Lower lobe of right lung (tissue), 2 donors: ENCODE data around the gene TTC7B. TPM values are rescaled to one million over a fixed set of nuclear protein-coding genes. Genes with fewer than 3 reads are reported as not detected.

Experiments used
- ATAC-seq, 2 donors: fragments of 200-7000 bp; cut with Tn5 transposase; one replicate each; pipeline ENCODE4 v1.9.1; 2020 to 2022; ENCODE audit warnings: mild to moderate bottlenecking in 2 of 2, moderate library complexity in 2 of 2
- DNase-seq: peaks from one replicate; pipeline ENCODE4 v3.0.0-alpha.2; 2020
- H3K27ac ChIP-seq: fragments of 200-600 bp; one replicate; pipeline ENCODE4 v1.8.0; 2022
- H3K27me3 ChIP-seq: fragments of 200-600 bp; one replicate; pipeline ENCODE4 v1.8.0; 2022; ENCODE audit warnings: low read depth
- H3K36me3 ChIP-seq: fragments of 200-600 bp; one replicate; pipeline ENCODE4 v1.8.0; 2022; ENCODE audit warnings: mild to moderate bottlenecking
- H3K4me1 ChIP-seq: fragments of 200-600 bp; one replicate; pipeline ENCODE4 v1.8.0; 2022
- H3K4me3 ChIP-seq: fragments of 200-600 bp; one replicate; pipeline ENCODE4 v1.8.0; 2022; ENCODE audit warnings: mild to moderate bottlenecking
- H3K9me3 ChIP-seq: fragments of 200-600 bp; one replicate; pipeline ENCODE4 v1.8.0; 2022
- CTCF ChIP-seq: fragments of 200-600 bp; IDR thresholded peaks from one replicate; pipeline ENCODE4 v1.8.0; 2022; ENCODE audit warnings: antibody characterized with exemption, mild to moderate bottlenecking
- intact Hi-C: fragments of 100-400 bp; cut with DNase I; formaldehyde crosslinking; loops from one replicate; pipeline ENCODE4 v1.11.0; 2022
- total RNA-seq: library from RNA; stranded (reverse); fragmentation: NEBNext Ultra II Directional; extraction: Animal tissue kit (Norgen Biotek cat#: 25700); gene quantifications from one replicate; pipeline ENCODE4 v1.2.1, GENCODE V29; 2021
- donor health status: DM: no; HTN: yes; CAD: no; lungs with severe emphysema.

Gene TTC7B
- total RNA-seq, 1 donor from 2014 or later: 54.1 TPM

- Histone ChIP-seq H3K4me3 (no peak overlapping the region), H3K27ac (no peak overlapping the region), H3K27me3 (peaks cover 4% of the 10 kb centered on the region), H3K36me3 (no peaks in the 10 kb centered on the region), H3K4me1 (no peaks in the 10 kb centered on the region), H3K9me3 (no peaks in the 10 kb centered on the region)
- DNase-seq (no peak), ATAC-seq (no peak)
- intact Hi-C loops: no loop called here
- TF ChIP-seq CTCF: no peak
Observed at GRCh38 chr14:90499908-90500664, 316.1 kb downstream of the TTC7B start.

GRCh38 chr14:90499121-90499520 lies 317.1 kb downstream of the TTC7B start:
- no peak overlapping the region for H3K27ac ChIP-seq

GRCh38 chr14:90498198-90498597 lies 318.0 kb downstream of the TTC7B start:
- Histone ChIP-seq H3K9me3 (no peaks in the 10 kb centered on the region), H3K27me3 (peaks cover 4% of the 10 kb centered on the region), H3K36me3 (no peaks in the 10 kb centered on the region), H3K4me1 (no peaks in the 10 kb centered on the region), H3K4me3 (no peak overlapping the region), H3K27ac (no peak overlapping the region)
- DNase-seq (no peak), ATAC-seq (no peak)
- intact Hi-C loops: no loop called here
- TF ChIP-seq CTCF: no peak

More at GRCh38 chr14:90499121-90499520, 317.1 kb downstream of the TTC7B start:
- intact Hi-C loops: no loop called here
- DNase-seq (no peak), ATAC-seq (no peak)
- Histone ChIP-seq H3K4me1 (no peaks in the 10 kb centered on the region), H3K4me3 (no peak overlapping the region), H3K36me3 (no peaks in the 10 kb centered on the region), H3K9me3 (no peaks in the 10 kb centered on the region), H3K27me3 (peaks cover 4% of the 10 kb centered on the region)
- TF ChIP-seq CTCF: no peak

GRCh38 chr14:90496379-90496778 lies 319.9 kb downstream of the TTC7B start:
- Histone ChIP-seq H3K27ac (no peak overlapping the region), H3K4me3 (no peak overlapping the region), H3K4me1 (peaks cover 8% of the 10 kb centered on the region), H3K9me3 (no peaks in the 10 kb centered on the region), H3K27me3 (peaks cover 4% of the 10 kb centered on the region), H3K36me3 (no peaks in the 10 kb centered on the region)
- ATAC-seq: no peak
- DNase-seq: no peak
- intact Hi-C loops: no loop called here
- no peak for TF ChIP-seq CTCF

- H3K36me3 ChIP-seq: no peaks in the 10 kb centered on the region
- intact Hi-C loops: no loop called here
- DNase-seq: no peak
Observed at GRCh38 chr14:90495357-90496276, 320.6 kb downstream of the TTC7B start.

More at GRCh38 chr14:90495357-90496276, 320.6 kb downstream of the TTC7B start:
- no peak for TF ChIP-seq CTCF
- Histone ChIP-seq H3K27ac (no peak overlapping the region), H3K27me3 (peaks cover 4% of the 10 kb centered on the region), H3K4me3 (no peak overlapping the region), H3K4me1 (peaks cover 11% of the 10 kb centered on the region), H3K9me3 (no peaks in the 10 kb centered on the region)
- peak; percentile 54 to 59 for ATAC-seq
